ENCODE results near the gene TTLL11.

The TTLL11 gene

GRCh38 chr9:122053567-122054350 lies 39.3 kb downstream of the TTLL11 start:
- Histone ChIP-seq H3K4me3 (ENCODE audit: low read depth, low read length) (no peak overlapping the region), H3K9me3 (ENCODE audit: severe bottlenecking) (no peaks in the 10 kb centered on the region), H3K27me3 (ENCODE audit: insufficient read depth, low read depth, severe bottlenecking) (no peaks in the 10 kb centered on the region), H3K36me3 (no peaks in the 10 kb centered on the region), H3K27ac (no peak overlapping the region)
- TF ChIP-seq, protein P1, sequence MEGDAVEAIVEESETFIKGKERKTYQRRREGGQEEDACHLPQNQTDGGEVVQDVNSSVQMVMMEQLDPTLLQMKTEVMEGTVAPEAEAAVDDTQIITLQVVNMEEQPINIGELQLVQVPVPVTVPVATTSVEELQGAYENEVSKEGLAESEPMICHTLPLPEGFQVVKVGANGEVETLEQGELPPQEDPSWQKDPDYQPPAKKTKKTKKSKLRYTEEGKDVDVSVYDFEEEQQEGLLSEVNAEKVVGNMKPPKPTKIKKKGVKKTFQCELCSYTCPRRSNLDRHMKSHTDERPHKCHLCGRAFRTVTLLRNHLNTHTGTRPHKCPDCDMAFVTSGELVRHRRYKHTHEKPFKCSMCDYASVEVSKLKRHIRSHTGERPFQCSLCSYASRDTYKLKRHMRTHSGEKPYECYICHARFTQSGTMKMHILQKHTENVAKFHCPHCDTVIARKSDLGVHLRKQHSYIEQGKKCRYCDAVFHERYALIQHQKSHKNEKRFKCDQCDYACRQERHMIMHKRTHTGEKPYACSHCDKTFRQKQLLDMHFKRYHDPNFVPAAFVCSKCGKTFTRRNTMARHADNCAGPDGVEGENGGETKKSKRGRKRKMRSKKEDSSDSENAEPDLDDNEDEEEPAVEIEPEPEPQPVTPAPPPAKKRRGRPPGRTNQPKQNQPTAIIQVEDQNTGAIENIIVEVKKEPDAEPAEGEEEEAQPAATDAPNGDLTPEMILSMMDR (IDR thresholded peaks at IDR 0.05; ENCODE audit: low read depth, low read length): no peak
- DNase-seq: no peak

GRCh38 chr9:122053064-122053463 lies 40.0 kb downstream of the TTLL11 start:
- DNase-seq: no peak
- TF ChIP-seq, protein P1 (IDR thresholded peaks at IDR 0.05; ENCODE audit: low read depth, low read length): no peak
- Histone ChIP-seq H3K27me3 (ENCODE audit: insufficient read depth, low read depth, severe bottlenecking) (no peaks in the 10 kb centered on the region), H3K27ac (no peak overlapping the region), H3K36me3 (no peaks in the 10 kb centered on the region), H3K4me3 (ENCODE audit: low read depth, low read length) (no peak overlapping the region), H3K9me3 (ENCODE audit: severe bottlenecking) (no peaks in the 10 kb centered on the region)

DNA sequence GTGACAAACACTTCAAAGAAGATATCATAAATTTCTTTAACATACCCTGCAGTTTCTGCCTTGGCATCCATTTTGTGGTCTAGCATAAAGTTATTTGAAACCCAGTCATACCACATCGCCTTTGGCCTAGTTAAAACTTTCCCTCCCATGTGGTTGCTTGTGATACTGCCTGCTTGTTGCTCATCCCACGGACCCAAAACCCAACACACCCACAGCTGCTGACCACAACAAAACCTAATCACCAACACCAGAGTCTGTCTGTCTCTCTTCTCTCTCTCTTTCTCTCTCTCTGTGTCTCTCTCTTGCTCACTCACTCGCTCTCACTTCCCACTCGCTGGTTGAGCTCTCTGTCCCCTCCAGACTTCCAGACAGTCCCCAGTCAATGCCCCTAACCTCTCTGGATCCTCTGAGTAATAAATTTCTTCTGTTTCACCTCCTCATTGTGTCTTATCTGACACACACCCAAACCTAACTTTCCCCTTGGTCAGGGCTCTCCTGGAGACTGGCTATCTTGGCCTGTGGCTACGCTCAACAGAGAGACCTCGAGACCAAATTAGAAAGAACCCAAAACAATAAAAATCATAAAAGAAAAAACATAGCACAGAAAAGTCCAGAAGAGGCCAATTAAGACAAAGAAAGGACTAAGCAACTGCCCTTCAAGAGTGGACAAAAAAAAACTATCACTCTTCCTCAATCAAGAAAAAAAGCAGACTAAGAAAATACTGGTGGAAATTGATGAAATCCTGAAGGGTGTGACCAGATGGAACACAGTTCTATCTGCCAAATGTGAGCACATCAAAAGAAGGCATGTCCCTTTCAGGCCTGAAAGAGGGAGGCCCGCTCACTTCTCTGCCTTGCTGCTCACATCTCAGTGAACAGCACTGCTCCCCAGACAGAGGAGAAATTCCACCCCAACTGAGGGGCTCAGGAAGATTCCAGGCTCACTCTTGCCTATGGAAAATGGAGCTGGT lies 41.5 kb downstream of the TTLL11 start:
- no peak overlapping the region for H3K4me3 ChIP-seq (ENCODE audit: low read depth, low read length)
- H3K27me3 ChIP-seq (ENCODE audit: insufficient read depth, low read depth, severe bottlenecking): no peaks in the 10 kb centered on the region
- no peak for DNase-seq
- no peaks in the 10 kb centered on the region for H3K9me3 ChIP-seq (ENCODE audit: severe bottlenecking)
- TF ChIP-seq, protein P1 (IDR thresholded peaks at IDR 0.05; ENCODE audit: low read depth, low read length): no peak
- no peaks in the 10 kb centered on the region for H3K36me3 ChIP-seq
- H3K27ac ChIP-seq: no peak overlapping the region

DNA sequence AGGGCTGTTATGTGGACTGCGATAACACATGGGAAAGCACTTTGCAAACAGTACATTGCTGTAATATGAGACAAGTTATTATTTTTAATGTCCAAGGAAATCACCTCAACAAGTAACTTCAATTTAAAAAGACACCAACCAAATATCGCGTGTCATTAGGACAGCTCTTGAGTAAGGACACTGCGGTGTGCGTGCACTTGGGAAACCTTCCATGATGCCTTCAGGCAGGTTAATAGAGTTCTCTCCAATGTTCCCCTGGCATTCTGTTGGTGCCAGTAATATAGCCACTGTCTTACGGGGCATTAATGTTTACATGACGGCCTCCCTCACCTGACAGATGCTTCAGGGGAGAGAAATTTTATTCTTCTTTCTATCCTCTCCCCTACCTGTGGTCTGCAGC lies 42.9 kb downstream of the TTLL11 start:
- TF ChIP-seq, protein P1 (IDR thresholded peaks at IDR 0.05; ENCODE audit: low read depth, low read length): no peak
- Histone ChIP-seq H3K27ac (no peak overlapping the region), H3K9me3 (ENCODE audit: severe bottlenecking) (no peaks in the 10 kb centered on the region), H3K27me3 (ENCODE audit: insufficient read depth, low read depth, severe bottlenecking) (no peaks in the 10 kb centered on the region), H3K36me3 (no peaks in the 10 kb centered on the region), H3K4me3 (ENCODE audit: low read depth, low read length) (no peak overlapping the region)
- DNase-seq: no peak

GRCh38 chr9:122042056-122042455 lies 51.1 kb downstream of the TTLL11 start:
- TF ChIP-seq, protein P1 (IDR thresholded peaks at IDR 0.05; ENCODE audit: low read depth, low read length): no peak
- H3K9me3 ChIP-seq (ENCODE audit: severe bottlenecking): no peaks in the 10 kb centered on the region
- H3K27ac ChIP-seq: no peak overlapping the region
- no peak for DNase-seq
- H3K4me3 ChIP-seq (ENCODE audit: low read depth, low read length): no peak overlapping the region
- no peaks in the 10 kb centered on the region; the same call in 1 of the 2 replicates for H3K36me3 ChIP-seq
- no peaks in the 10 kb centered on the region for H3K27me3 ChIP-seq (ENCODE audit: insufficient read depth, low read depth, severe bottlenecking)

All from WERI-Rb-1 (cell line).